ENCODE data around the gene PLPP2. TPM values are rescaled to one million over a fixed set of nuclear protein-coding genes. Genes with fewer than 3 reads are reported as not detected.

The PLPP2 gene
- total RNA-seq, 2 donors from 2014 or later = 85.2 to 109 TPM

GRCh38 chr19:322616-323015 lies 31.4 kb upstream of the PLPP2 start:
- intact Hi-C loops (cut with DNase I, micrococcal nuclease) = no loop called here
- DNase-seq (no peak), ATAC-seq (no peak)

- ATAC-seq (no peak), DNase-seq (no peak)
- intact Hi-C loops (cut with DNase I, micrococcal nuclease) = no loop called here
Measured at GRCh38 chr19:318509-318774, 27.2 kb upstream of the PLPP2 start.

GRCh38 chr19:317710-318508 lies 26.7 kb upstream of the PLPP2 start:
- intact Hi-C loops (cut with DNase I, micrococcal nuclease) = no loop called here
- DNase-seq (no peak), ATAC-seq (no peak)

DNA sequence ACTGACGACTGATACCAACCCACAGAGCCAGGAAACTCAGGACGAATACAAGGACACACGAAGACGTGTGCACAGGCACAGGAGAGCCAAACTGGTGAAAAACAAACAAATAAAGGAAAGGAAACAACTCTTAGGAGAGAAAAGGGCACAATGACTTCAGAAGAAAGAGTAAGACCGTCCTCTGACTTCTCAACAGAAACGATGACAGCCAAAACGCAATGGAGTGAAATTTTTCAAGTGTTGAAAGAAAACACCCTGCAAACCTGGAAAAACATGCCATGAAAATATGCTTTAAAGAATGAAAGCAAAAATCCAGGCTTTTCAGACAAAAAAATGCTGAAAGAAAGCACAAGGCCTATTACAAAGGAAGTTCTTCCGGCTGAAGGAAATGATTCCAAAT lies 24.6 kb upstream of the PLPP2 start:
- intact Hi-C loops (cut with DNase I, micrococcal nuclease) = no loop called here
- no peak for DNase-seq
- no peak for ATAC-seq

- intact Hi-C loops (cut with DNase I, micrococcal nuclease) = no loop called here
- DNase-seq = no peak
Measured at GRCh38 chr19:313988-314815, 23.0 kb upstream of the PLPP2 start.

GRCh38 chr19:313169-313987 lies 22.2 kb upstream of the PLPP2 start:
- intact Hi-C loops (cut with DNase I, micrococcal nuclease) = no loop called here
- DNase-seq (no peak), ATAC-seq (no peak)

More at GRCh38 chr19:313988-314815, 23.0 kb upstream of the PLPP2 start:
- no peak for ATAC-seq

GRCh38 chr19:311813-312261 lies 20.6 kb upstream of the PLPP2 start:
- intact Hi-C loops (cut with DNase I, micrococcal nuclease) = no loop called here
- DNase-seq = no peak
- peak; percentile 31 for ATAC-seq

- DNase-seq (no peak), ATAC-seq (no peak)
- intact Hi-C loops (cut with DNase I, micrococcal nuclease) = no loop called here
Measured at GRCh38 chr19:310781-311496, 19.7 kb upstream of the PLPP2 start.

DNA sequence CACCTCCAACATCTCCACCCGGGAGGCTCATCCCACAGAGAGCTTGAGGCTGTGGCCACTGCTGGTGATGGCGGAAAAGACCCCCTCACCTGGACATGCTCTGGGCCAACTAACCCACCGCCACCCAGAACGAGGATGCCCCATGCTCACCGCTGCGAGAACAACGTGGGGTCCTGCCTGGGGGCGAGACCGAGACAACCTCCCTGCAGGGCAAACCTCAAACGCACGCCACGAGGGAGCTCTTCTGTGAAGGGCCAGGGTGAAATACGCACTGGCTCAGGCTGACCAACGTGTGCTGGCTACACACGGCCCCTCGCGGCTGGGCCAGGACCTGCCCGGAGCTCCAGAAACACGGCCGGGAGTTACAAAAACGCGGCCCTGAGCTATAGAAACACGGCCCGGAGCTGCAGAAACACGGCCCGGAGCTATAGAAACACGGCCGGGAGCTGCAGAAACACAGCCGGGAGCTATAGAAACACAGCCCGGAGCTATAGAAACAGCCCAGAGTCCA lies 19.0 kb upstream of the PLPP2 start:
- no peak for DNase-seq
- intact Hi-C loops (cut with DNase I, micrococcal nuclease) = no loop called here
- ATAC-seq = no peak

GRCh38 chr19:309206-309565 lies 18.0 kb upstream of the PLPP2 start:
- intact Hi-C loops (cut with DNase I, micrococcal nuclease) = no loop called here
- DNase-seq (no peak), ATAC-seq (no peak)

DNA sequence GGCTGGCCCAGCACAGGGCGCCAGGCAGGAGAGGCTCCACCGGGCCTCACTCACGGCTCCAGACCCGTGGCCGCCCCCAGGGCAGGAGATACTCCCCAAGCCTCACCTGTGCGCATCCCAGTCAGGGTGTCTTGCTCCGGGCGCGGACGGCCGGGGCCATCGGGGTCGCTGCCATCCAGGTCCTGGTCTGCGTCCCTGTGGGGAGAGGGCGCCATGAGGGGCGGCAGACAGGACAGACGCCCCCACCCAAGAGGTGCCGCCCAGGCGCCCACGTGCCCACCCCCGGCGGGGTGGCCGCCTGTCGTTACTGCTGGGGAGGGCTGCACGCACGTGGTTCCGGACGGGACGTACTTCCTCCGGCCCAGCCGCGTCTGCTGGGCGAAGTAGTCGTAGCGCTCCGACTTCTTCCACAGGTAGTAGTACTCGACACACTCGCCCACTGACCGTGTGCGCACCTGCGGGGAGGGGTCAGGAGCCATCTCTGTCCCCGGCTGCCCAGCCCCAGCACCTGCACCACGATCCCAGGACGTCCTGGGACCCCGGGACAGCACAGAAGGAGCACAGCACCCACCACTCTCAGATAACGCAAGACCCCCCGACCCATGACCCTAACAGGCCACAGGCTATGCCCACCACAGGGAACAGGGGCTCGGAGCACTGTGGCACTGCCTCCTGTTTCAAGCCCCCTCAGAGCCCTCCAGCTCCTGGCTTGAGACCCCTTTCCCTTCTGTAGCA lies 17.4 kb upstream of the PLPP2 start:
- no peak for ATAC-seq
- intact Hi-C loops (cut with DNase I, micrococcal nuclease) = no loop called here

DNA sequence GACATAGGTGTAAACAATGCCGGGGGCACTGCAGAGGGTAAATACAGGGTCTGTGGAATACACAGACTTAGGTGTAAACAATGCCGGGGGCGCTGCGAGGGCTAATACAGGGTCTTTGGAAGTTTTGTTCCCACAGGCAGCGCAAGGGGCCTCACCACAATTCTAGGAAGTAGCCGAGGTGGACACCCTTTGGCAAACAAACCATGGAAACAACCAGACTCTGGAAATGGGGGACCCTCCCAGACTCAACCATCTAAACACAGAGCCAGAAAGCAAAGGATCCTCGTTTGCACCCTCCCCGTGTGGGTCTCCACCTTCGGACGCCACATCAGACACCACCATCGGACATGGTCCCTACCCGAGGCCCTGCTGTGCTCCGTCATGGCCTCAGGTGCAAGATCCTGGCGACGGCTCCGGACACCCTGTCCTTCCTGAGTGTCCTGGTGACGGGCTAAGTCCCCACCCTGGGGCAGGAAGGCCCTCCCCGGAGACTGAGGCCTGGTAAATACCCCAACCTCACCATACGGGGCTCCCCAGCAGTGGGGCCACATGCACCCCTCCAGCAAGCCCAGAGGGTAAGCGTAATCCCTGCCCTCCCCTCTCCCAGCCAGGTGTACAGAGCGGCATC lies 16.7 kb upstream of the PLPP2 start:
- intact Hi-C loops (cut with DNase I, micrococcal nuclease) = no loop called here
- no peak for DNase-seq
- ATAC-seq = no peak

More for the DNA sequence above, 17.4 kb upstream of the PLPP2 start:
- no peak for DNase-seq

DNA sequence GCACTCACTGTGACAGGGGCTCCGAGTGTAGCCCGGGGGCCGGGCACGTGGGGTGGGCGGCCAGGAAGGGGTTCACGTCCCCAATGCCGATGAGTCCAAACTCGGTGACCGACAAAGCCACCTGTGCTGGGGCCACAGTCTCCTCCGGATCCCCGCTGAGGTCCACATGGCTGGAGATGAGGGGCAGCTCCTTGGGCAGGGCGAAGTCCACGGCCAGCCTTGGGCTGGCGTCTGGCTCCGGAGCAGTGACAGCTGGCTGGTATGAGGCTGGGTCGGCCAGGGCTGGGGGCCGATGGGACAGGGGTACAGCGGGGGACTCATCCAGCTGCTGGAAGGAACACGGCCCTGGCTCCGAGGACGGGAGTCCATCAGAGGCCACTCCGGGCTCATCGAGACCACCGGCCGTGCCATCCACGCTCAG lies 15.9 kb upstream of the PLPP2 start:
- DNase-seq (no peak), ATAC-seq (no peak)
- intact Hi-C loops (cut with DNase I, micrococcal nuclease) = no loop called here

DNA sequence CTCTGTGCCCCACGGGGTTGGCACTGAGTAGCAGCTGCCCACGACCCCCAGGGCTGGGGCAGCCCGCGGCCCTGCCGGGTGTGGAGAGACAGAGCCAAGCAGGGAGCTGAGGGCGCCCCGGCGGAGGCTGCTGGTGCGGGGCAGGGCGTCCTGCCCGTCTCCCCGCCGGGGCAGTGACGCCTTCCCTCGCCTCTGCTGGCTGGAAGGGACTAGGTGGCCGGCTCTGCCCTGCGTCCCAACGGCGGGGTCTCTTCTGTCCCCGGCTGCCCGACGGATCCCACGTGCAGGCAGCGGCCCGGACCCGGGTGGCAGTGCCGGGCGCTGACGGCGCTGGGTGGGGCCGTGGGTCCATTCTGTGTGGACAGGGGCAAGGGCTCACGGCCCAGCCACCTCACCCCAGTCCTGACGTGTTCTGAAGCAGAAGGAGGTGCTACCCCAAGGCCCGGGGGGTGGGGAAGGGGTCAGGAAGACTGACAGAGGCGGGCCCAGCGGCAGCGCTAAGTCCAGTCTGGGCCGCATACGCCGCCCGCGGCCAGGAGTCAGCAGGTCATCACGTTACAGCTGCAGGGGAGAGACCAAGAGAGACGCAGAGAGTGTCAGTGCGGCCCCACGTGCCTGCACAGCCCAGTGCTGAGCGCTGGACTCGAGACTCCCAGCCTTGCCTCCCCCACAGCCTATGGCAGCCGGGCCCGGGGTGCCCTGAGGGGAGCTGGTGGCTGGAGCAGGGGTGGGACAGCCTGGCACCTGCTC lies 15.1 kb upstream of the PLPP2 start:
- no peak for ATAC-seq
- no peak for DNase-seq
- intact Hi-C loops (cut with DNase I, micrococcal nuclease) = no loop called here

- ATAC-seq (no peak), DNase-seq (no peak)
- intact Hi-C loops (cut with DNase I, micrococcal nuclease) = no loop called here
Measured at GRCh38 chr19:305240-306150, 14.3 kb upstream of the PLPP2 start.
